C4-2B (cell line): Measurements from ENCODE around the gene URI1.

Experiments
- CTCF ChIP-seq: fragments of 450-650 bp; conservative IDR thresholded peaks from 2 replicates; pipeline ENCODE4 v1.5.1; 2017; ENCODE audit warnings: mild to moderate bottlenecking
- ZFX ChIP-seq: fragments of 450-650 bp; IDR thresholded peaks from 2 replicates; pipeline ENCODE4 v1.6.1; 2017

- TF ChIP-seq CTCF, result no peak
- no peak for TF ChIP-seq ZFX
Measured at GRCh38 chr19:29928831-29929230, 13.2 kb upstream of the URI1 start.
